Mucosa of descending colon (tissue), 3 donors: ENCODE data around the gene PSD2. TPM values are rescaled to one million over a fixed set of nuclear protein-coding genes. Genes with fewer than 3 reads are reported as not detected.

ENCODE experiments used
- ATAC-seq: fragments of 200-7000 bp; cut with Tn5 transposase; one replicate; pipeline ENCODE4 v1.9.1; 2020; ENCODE audit warnings: mild to moderate bottlenecking, moderate library complexity
- DNase-seq, 3 donors: peaks; one replicate each; pipeline ENCODE4 v3.0.0-alpha.2; 2020
- H3K36me3 ChIP-seq: fragments of 200-600 bp; one replicate; pipeline ENCODE4 v1.8.0; 2021; ENCODE audit warnings: low read depth, mild to moderate bottlenecking
- H3K4me1 ChIP-seq: fragments of 200-600 bp; one replicate; pipeline ENCODE4 v1.8.0; 2021; ENCODE audit warnings: low read depth, mild to moderate bottlenecking
- H3K4me3 ChIP-seq: fragments of 200-600 bp; one replicate; pipeline ENCODE4 v1.8.0; 2021; ENCODE audit warnings: mild to moderate bottlenecking
- H3K9me3 ChIP-seq: fragments of 200-600 bp; one replicate; pipeline ENCODE4 v1.8.0; 2021; ENCODE audit warnings: mild to moderate bottlenecking
- intact Hi-C, 2 donors: fragments of 100-400 bp; cut with DNase I in 1 of 2; cut with micrococcal nuclease in 1 of 2; formaldehyde crosslinking; loops; one replicate each; pipeline versions ENCODE4 v1.11.0 to v1.11.1; 2022; cut with DNase I, micrococcal nuclease
- total RNA-seq, 3 donors: library from RNA; stranded (reverse); fragmentation: NEBNext Ultra II Directional in 2 of 3; extraction: Animal tissue kit (Norgen Biotek cat#: 25700) in 2 of 3; gene quantifications; one replicate each; pipeline versions ENCODE4 v1.2.1 to v1.2.4, GENCODE V29; 2021 to 2023
- TF ChIP-seq, protein P1 (sequence below): fragments of 200-600 bp; IDR thresholded peaks from one replicate; pipeline ENCODE4 v1.8.0; 2022; ENCODE audit warnings: antibody characterized with exemption, mild to moderate bottlenecking
- donor health status: DM: no; HTN: no; CAD: no; lungs with moderate emphysema.
- donor health status: DM: no; HTN: no; CAD: no.
- donor health status: DM: no; HTN: yes; CAD: no.

PSD2 gene
- total RNA-seq, 3 donors from 2014 or later = 0.07 to 0.25 TPM; not detected in 1

GRCh38 chr5:139765409-139766217 lies 30.0 kb upstream of the PSD2 start:
- H3K36me3 ChIP-seq = no peaks in the 10 kb centered on the region
- H3K4me3 ChIP-seq = no peak overlapping the region
- TF ChIP-seq, protein P1, sequence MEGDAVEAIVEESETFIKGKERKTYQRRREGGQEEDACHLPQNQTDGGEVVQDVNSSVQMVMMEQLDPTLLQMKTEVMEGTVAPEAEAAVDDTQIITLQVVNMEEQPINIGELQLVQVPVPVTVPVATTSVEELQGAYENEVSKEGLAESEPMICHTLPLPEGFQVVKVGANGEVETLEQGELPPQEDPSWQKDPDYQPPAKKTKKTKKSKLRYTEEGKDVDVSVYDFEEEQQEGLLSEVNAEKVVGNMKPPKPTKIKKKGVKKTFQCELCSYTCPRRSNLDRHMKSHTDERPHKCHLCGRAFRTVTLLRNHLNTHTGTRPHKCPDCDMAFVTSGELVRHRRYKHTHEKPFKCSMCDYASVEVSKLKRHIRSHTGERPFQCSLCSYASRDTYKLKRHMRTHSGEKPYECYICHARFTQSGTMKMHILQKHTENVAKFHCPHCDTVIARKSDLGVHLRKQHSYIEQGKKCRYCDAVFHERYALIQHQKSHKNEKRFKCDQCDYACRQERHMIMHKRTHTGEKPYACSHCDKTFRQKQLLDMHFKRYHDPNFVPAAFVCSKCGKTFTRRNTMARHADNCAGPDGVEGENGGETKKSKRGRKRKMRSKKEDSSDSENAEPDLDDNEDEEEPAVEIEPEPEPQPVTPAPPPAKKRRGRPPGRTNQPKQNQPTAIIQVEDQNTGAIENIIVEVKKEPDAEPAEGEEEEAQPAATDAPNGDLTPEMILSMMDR = peak; percentile 92
- intact Hi-C loops = loop anchor here in 1 of 2 donors (2.0 kb wide), 1 partner anchor 133 kb away; no protein-coding TSS in a partner anchor
- DNase-seq (peak; percentile 78 to 87 (median 85)), ATAC-seq (peak; percentile 95)
- no peaks in the 10 kb centered on the region for H3K9me3 ChIP-seq
- H3K4me1 ChIP-seq = no peaks in the 10 kb centered on the region

- DNase-seq (no peak), ATAC-seq (no peak)
- Histone ChIP-seq H3K9me3 (no peaks in the 10 kb centered on the region), H3K4me1 (no peaks in the 10 kb centered on the region), H3K36me3 (no peaks in the 10 kb centered on the region), H3K4me3 (no peak overlapping the region)
- TF ChIP-seq, protein P1 = no peak
- intact Hi-C loops = no loop called here
These were observed 27.6 kb upstream of the PSD2 start for GRCh38 chr5:139767960-139768359.

DNA sequence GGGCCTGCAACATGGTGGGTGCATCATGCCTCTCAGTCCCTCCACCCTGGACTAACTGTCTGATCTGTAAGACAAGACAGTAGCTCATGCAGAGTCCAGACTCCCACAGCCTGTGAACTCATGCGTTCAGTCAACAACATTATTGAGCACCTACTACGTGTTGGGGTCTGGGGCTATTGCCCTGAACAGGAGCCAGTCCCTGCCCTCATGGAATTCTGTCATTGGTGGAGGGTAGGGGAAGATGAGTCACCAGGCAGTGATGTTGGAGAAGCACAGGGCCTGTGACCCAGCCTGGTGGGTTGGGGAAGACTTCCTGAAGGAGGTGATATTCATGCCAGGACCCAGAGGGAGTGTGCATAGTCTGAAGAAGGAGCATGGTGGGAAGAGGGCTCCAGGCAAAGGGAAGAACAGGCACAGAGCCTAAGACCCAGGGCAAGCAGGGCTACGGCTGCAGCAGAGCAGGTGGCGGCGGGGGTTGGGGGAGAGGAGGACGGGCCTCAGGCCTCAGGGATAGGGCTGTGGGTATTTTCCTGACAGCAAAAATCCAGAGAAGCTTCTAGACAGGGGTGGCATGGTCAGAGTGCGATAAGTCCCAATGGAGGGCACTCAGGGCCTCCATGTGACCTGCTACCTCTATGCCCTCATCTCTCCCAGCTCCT lies 26.7 kb upstream of the PSD2 start:
- H3K9me3 ChIP-seq = no peaks in the 10 kb centered on the region
- ATAC-seq = no peak
- intact Hi-C loops = no loop called here
- no peaks in the 10 kb centered on the region for H3K36me3 ChIP-seq
- DNase-seq = no peak
- H3K4me3 ChIP-seq = no peak overlapping the region
- no peaks in the 10 kb centered on the region for H3K4me1 ChIP-seq
- TF ChIP-seq, protein P1 = no peak

GRCh38 chr5:139769477-139769876 lies 26.1 kb upstream of the PSD2 start:
- H3K4me1 ChIP-seq = no peaks in the 10 kb centered on the region

DNA sequence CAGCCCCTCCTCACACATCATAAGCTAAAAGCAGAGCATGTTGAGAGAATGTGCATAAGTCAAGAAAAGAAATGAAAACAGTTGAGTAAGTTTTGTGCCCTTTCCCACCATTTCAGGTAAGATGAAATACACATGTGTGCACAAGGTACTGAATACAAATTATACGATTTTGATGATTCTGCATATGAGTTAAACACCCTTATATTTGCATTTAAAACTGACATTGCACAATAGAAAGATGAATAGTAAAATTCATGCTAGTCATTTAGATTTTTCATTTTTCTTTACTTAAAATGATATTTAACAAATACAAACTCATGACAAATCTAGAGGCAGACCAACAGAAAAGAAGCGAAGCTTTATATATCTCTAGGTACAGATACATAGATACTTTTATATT lies 24.9 kb upstream of the PSD2 start:
- ATAC-seq (no peak), DNase-seq (no peak)
- Histone ChIP-seq H3K36me3 (no peaks in the 10 kb centered on the region), H3K4me1 (no peaks in the 10 kb centered on the region), H3K4me3 (no peak overlapping the region), H3K9me3 (no peaks in the 10 kb centered on the region)
- intact Hi-C loops = no loop called here
- TF ChIP-seq, protein P1 = no peak

More at GRCh38 chr5:139769477-139769876, 26.1 kb upstream of the PSD2 start:
- intact Hi-C loops = no loop called here
- Histone ChIP-seq H3K9me3 (no peaks in the 10 kb centered on the region), H3K36me3 (no peaks in the 10 kb centered on the region), H3K4me3 (no peak overlapping the region)
- TF ChIP-seq, protein P1 = no peak
- no peak for DNase-seq
- ATAC-seq = peak; percentile 49
